Measurements from ENCODE around the gene RPE65.

RPE65 gene

DNA sequence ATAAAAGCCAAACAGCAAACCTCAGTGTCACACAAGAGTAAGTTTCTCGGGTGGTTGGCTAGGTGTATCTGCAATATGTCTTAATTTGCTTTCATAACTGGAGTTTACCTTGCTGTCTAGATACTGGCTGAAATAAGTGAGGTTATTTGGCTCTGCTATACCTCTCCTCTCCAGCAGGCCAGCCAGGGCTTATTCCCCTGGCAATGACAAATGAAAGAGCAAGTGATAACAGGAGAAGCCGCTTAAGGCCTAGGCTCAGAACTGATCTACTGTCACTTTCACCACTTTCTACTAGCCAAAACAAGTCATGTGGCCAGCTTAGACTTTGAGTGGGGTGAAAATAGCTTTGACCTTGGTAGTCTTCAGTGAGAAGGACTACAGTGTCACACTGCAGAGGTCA is 4.8 kb upstream of the RPE65 start:
- H3K4me3 ChIP-seq (ENCODE audit: low read length) = no peak overlapping the region
- no peak for DNase-seq (ENCODE audit: low read depth, low spot score)
- H3K36me3 ChIP-seq (ENCODE audit: control insufficient read depth, insufficient read depth, low read length) = no peaks in the 10 kb centered on the region
- H3K27ac ChIP-seq (ENCODE audit: low read length) = no peak overlapping the region
- no peaks in the 10 kb centered on the region for H3K27me3 ChIP-seq (ENCODE audit: control insufficient read depth, insufficient read depth, low read length)
- WGBS (ENCODE audit: insufficient coverage, insufficient read length) = no CpG with 5 or more reads among the region's 2 CpGs
- no peaks in the 10 kb centered on the region for H3K4me1 ChIP-seq (ENCODE audit: control insufficient read depth, insufficient read depth, low read length)
- H3K9me3 ChIP-seq (ENCODE audit: control insufficient read depth, insufficient read depth, low read length) = no peaks in the 10 kb centered on the region

- Histone ChIP-seq H3K4me1 (ENCODE audit: control insufficient read depth, insufficient read depth, low read length) (0 out of 2 replicates have a peak, but pooled peaks cover 1% of the 10 kb centered on the region), H3K4me3 (ENCODE audit: low read length) (no peak overlapping the region), H3K27ac (ENCODE audit: low read length) (no peak overlapping the region), H3K36me3 (ENCODE audit: control insufficient read depth, insufficient read depth, low read length) (no peaks in the 10 kb centered on the region), H3K9me3 (ENCODE audit: control insufficient read depth, insufficient read depth, low read length) (no peaks in the 10 kb centered on the region), H3K27me3 (ENCODE audit: control insufficient read depth, insufficient read depth, low read length) (no peaks in the 10 kb centered on the region)
- DNase-seq (ENCODE audit: low read depth, low spot score) = no peak
- WGBS (ENCODE audit: insufficient coverage, insufficient read length) = no CpG with 5 or more reads among the region's 8 CpGs
These were observed 3.4 kb upstream of the RPE65 start for GRCh38 chr1:68453060-68453670.

- Histone ChIP-seq H3K36me3 (ENCODE audit: control insufficient read depth, insufficient read depth, low read length) (no peaks in the 10 kb centered on the region), H3K9me3 (ENCODE audit: control insufficient read depth, insufficient read depth, low read length) (no peaks in the 10 kb centered on the region), H3K4me1 (ENCODE audit: control insufficient read depth, insufficient read depth, low read length) (0 out of 2 replicates have a peak, but pooled peaks cover 1% of the 10 kb centered on the region), H3K27ac (ENCODE audit: low read length) (no peak overlapping the region), H3K27me3 (ENCODE audit: control insufficient read depth, insufficient read depth, low read length) (no peaks in the 10 kb centered on the region), H3K4me3 (ENCODE audit: low read length) (no peak overlapping the region)
- WGBS (ENCODE audit: insufficient coverage, insufficient read length) = no CpG with 5 or more reads among the region's 7 CpGs
- no peak for DNase-seq (ENCODE audit: low read depth, low spot score)
These were observed 1.4 kb downstream of the RPE65 start for GRCh38 chr1:68448365-68448764.

DNA sequence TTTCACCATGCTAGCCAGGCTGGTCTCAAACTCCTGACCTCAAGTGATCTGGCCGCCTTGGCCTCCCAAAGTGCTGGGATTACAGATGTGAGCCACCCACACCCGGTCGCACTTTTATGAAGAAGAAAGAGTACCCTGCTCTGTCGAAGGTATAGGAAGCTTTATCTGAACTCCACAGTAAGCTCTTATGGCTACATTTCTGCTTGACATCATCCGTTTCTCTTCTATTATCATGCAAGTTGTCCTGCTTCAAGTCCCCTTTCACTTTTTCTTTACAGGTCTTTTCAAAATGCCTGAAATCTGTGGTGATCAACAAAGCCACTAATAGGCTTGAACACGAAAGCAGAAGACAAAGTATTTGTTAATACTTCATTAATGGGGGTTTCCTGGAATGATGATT is 4.0 kb downstream of the RPE65 start:
- no CpG with 5 or more reads among the region's 6 CpGs for WGBS (ENCODE audit: insufficient coverage, insufficient read length)
- H3K36me3 ChIP-seq (ENCODE audit: control insufficient read depth, insufficient read depth, low read length) = no peaks in the 10 kb centered on the region

DNA sequence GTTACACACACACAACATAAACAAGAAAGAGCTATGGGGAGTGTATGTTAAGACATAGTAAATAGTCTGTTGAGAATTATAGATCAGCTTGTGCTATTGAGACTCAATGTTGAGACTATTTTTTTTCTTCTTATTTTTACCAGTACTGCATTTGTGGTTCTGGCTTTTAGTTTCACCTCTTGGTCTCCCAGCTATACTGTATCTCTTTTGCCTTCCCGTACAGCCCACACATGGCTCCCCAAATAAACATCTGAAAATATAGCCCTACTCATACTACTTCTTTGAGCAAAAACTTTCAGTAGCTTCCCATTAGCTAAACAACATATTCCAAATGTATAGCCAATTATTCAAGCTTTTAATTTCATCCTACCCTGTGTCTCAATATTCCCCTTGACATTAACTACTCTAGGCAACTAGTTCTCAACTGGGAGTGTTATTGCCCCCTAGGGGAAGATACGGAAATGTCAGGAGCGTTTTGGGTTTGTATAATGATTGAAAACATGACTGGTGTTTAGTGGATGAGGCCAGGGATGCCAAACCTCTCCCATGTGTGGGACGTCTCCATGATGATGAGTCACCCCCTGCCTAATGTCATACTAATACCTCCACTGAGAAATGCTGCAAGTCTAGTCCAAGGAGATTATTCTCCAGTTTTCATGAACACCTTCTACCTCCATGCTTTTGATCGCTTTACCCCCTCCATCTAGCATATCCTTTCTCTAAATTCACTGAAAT is 6.8 kb downstream of the RPE65 start:
- Histone ChIP-seq H3K4me1 (ENCODE audit: control insufficient read depth, insufficient read depth, low read length) (no peaks in the 10 kb centered on the region), H3K27ac (ENCODE audit: low read length) (no peak overlapping the region), H3K4me3 (ENCODE audit: low read length) (no peak overlapping the region), H3K27me3 (ENCODE audit: control insufficient read depth, insufficient read depth, low read length) (no peaks in the 10 kb centered on the region), H3K36me3 (ENCODE audit: control insufficient read depth, insufficient read depth, low read length) (no peaks in the 10 kb centered on the region), H3K9me3 (ENCODE audit: control insufficient read depth, insufficient read depth, low read length) (no peaks in the 10 kb centered on the region)
- no CpG with 5 or more reads among the region's 5 CpGs for WGBS (ENCODE audit: insufficient coverage, insufficient read length)
- no peak for DNase-seq (ENCODE audit: low read depth, low spot score)

More for the DNA sequence above, 4.0 kb downstream of the RPE65 start:
- H3K27ac ChIP-seq (ENCODE audit: low read length) = no peak overlapping the region
- H3K27me3 ChIP-seq (ENCODE audit: control insufficient read depth, insufficient read depth, low read length) = no peaks in the 10 kb centered on the region
- H3K4me3 ChIP-seq (ENCODE audit: low read length) = no peak overlapping the region
- no peaks in the 10 kb centered on the region for H3K9me3 ChIP-seq (ENCODE audit: control insufficient read depth, insufficient read depth, low read length)
- 0 out of 2 replicates have a peak, but pooled peaks cover 1% of the 10 kb centered on the region for H3K4me1 ChIP-seq (ENCODE audit: control insufficient read depth, insufficient read depth, low read length)
- no peak for DNase-seq (ENCODE audit: low read depth, low spot score)

- no peak for DNase-seq (ENCODE audit: low read depth, low spot score)
These were observed 7.7 kb downstream of the RPE65 start for GRCh38 chr1:68442006-68442405.

DNA sequence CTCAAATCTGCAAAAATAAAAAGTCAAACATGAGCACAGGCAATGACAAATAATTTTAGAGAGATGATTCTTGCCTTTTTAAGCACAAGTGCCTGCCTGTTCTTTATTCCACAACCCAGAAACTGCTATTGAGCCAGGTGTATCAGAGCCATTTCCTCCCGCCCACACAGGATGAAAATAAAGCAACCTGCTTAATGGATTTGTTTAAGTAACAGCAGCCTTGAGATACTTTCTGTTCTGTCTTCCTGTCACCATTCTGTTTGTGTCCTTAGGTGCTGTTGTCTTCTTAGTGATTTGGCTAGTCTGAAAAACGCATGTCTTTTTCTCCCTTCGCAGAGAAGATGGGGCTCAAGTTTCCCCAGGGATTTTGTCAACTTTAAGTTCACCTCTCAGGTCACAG is 11.4 kb downstream of the RPE65 start:
- Histone ChIP-seq H3K36me3 (ENCODE audit: control insufficient read depth, insufficient read depth, low read length) (no peaks in the 10 kb centered on the region), H3K4me3 (ENCODE audit: low read length) (no peak overlapping the region), H3K9me3 (ENCODE audit: control insufficient read depth, insufficient read depth, low read length) (no peaks in the 10 kb centered on the region), H3K27ac (ENCODE audit: low read length) (no peak overlapping the region), H3K4me1 (ENCODE audit: control insufficient read depth, insufficient read depth, low read length) (no peaks in the 10 kb centered on the region), H3K27me3 (ENCODE audit: control insufficient read depth, insufficient read depth, low read length) (no peaks in the 10 kb centered on the region)
- no CpG with 5 or more reads among the region's 3 CpGs for WGBS (ENCODE audit: insufficient coverage, insufficient read length)
- DNase-seq (ENCODE audit: low read depth, low spot score) = no peak

More at GRCh38 chr1:68442006-68442405, 7.7 kb downstream of the RPE65 start:
- no peaks in the 10 kb centered on the region for H3K4me1 ChIP-seq (ENCODE audit: control insufficient read depth, insufficient read depth, low read length)
- no peaks in the 10 kb centered on the region for H3K36me3 ChIP-seq (ENCODE audit: control insufficient read depth, insufficient read depth, low read length)
- no peak overlapping the region for H3K27ac ChIP-seq (ENCODE audit: low read length)
- WGBS (ENCODE audit: insufficient coverage, insufficient read length) = no CpG with 5 or more reads among the region's 4 CpGs
- H3K9me3 ChIP-seq (ENCODE audit: control insufficient read depth, insufficient read depth, low read length) = no peaks in the 10 kb centered on the region
- H3K27me3 ChIP-seq (ENCODE audit: control insufficient read depth, insufficient read depth, low read length) = no peaks in the 10 kb centered on the region
- no peak overlapping the region for H3K4me3 ChIP-seq (ENCODE audit: low read length)

GRCh38 chr1:68433395-68433794 is 16.4 kb downstream of the RPE65 start:
- Histone ChIP-seq H3K36me3 (ENCODE audit: control insufficient read depth, insufficient read depth, low read length) (no peaks in the 10 kb centered on the region), H3K4me1 (ENCODE audit: control insufficient read depth, insufficient read depth, low read length) (no peaks in the 10 kb centered on the region), H3K4me3 (ENCODE audit: low read length) (no peak overlapping the region), H3K27ac (ENCODE audit: low read length) (no peak overlapping the region), H3K9me3 (ENCODE audit: control insufficient read depth, insufficient read depth, low read length) (no peaks in the 10 kb centered on the region), H3K27me3 (ENCODE audit: control insufficient read depth, insufficient read depth, low read length) (no peaks in the 10 kb centered on the region)
- WGBS (ENCODE audit: insufficient coverage, insufficient read length) = 100% methylated on average over 1 of the region's 2 CpGs
- DNase-seq (ENCODE audit: low read depth, low spot score) = no peak

DNA sequence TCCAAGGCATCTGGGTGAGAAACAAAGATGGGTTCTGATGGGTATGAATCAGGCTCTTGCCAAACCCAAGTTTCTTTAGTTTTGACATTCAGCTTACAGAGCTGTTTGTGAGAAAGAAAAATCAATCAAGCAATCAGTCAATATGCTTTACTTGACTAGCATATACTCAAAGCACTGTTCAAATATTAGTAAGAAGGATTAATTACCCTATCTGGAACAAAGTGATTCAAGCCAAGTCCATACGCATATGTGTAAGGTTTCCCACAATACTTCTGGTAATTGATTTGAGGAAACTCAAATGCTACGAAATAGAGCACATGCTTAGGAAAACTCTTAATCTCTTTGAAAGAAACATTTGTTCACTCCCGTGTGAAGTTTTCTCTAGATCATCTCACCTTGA is 18.7 kb downstream of the RPE65 start:
- H3K9me3 ChIP-seq (ENCODE audit: control insufficient read depth, insufficient read depth, low read length) = no peaks in the 10 kb centered on the region
- no peaks in the 10 kb centered on the region for H3K4me1 ChIP-seq (ENCODE audit: control insufficient read depth, insufficient read depth, low read length)
- H3K4me3 ChIP-seq (ENCODE audit: low read length) = no peak overlapping the region
- no peaks in the 10 kb centered on the region for H3K27me3 ChIP-seq (ENCODE audit: control insufficient read depth, insufficient read depth, low read length)
- H3K36me3 ChIP-seq (ENCODE audit: control insufficient read depth, insufficient read depth, low read length) = no peaks in the 10 kb centered on the region
- no peak for DNase-seq (ENCODE audit: low read depth, low spot score)
- WGBS (ENCODE audit: insufficient coverage, insufficient read length) = no CpG with 5 or more reads among the region's 3 CpGs
- no peak overlapping the region for H3K27ac ChIP-seq (ENCODE audit: low read length)

- no CpG with 5 or more reads among the region's 4 CpGs for WGBS (ENCODE audit: insufficient coverage, insufficient read length)
These were observed 20.4 kb downstream of the RPE65 start for GRCh38 chr1:68429233-68429808.

More at GRCh38 chr1:68429233-68429808, 20.4 kb downstream of the RPE65 start:
- DNase-seq (ENCODE audit: low read depth, low spot score) = no peak
- no peak overlapping the region for H3K27ac ChIP-seq (ENCODE audit: low read length)
- no peak overlapping the region for H3K4me3 ChIP-seq (ENCODE audit: low read length)
- H3K4me1 ChIP-seq (ENCODE audit: control insufficient read depth, insufficient read depth, low read length) = no peaks in the 10 kb centered on the region
- no peaks in the 10 kb centered on the region for H3K36me3 ChIP-seq (ENCODE audit: control insufficient read depth, insufficient read depth, low read length)
- H3K9me3 ChIP-seq (ENCODE audit: control insufficient read depth, insufficient read depth, low read length) = no peaks in the 10 kb centered on the region
- H3K27me3 ChIP-seq (ENCODE audit: control insufficient read depth, insufficient read depth, low read length) = no peaks in the 10 kb centered on the region
